ENCODE measurements around the gene FARS2. TPM values are rescaled to one million over a fixed set of nuclear protein-coding genes. Genes with fewer than 3 reads are reported as not detected.

The FARS2 gene
- total RNA-seq, 1 donor from 2014 or later, result 36.6 TPM

GRCh38 chr6:5427586-5427985 lies 166.3 kb downstream of the FARS2 start:
- DNase-seq, result no peak

GRCh38 chr6:5433324-5433723 lies 172.0 kb downstream of the FARS2 start:
- no peak for DNase-seq

- DNase-seq, result no peak
Measured at GRCh38 chr6:5435449-5435848, 174.1 kb downstream of the FARS2 start.

- no peak for DNase-seq
Measured at GRCh38 chr6:5438922-5439584, 177.7 kb downstream of the FARS2 start.

GRCh38 chr6:5439749-5440148 lies 178.4 kb downstream of the FARS2 start:
- DNase-seq, result no peak

GRCh38 chr6:5442319-5442718 lies 181.0 kb downstream of the FARS2 start:
- DNase-seq, result no peak

- no peak for DNase-seq
Measured at GRCh38 chr6:5442916-5443315, 181.6 kb downstream of the FARS2 start.

- no peak for DNase-seq
Measured at GRCh38 chr6:5443491-5443890, 182.2 kb downstream of the FARS2 start.

GRCh38 chr6:5446362-5447075 lies 185.2 kb downstream of the FARS2 start:
- DNase-seq, result no peak

- no peak for DNase-seq
Measured at GRCh38 chr6:5447921-5448320, 186.6 kb downstream of the FARS2 start.

- no peak for DNase-seq
Measured at GRCh38 chr6:5450073-5450472, 188.8 kb downstream of the FARS2 start.

GRCh38 chr6:5453546-5453945 lies 192.2 kb downstream of the FARS2 start:
- no peak for DNase-seq

- no peak for DNase-seq
Measured at GRCh38 chr6:5455142-5455541, 193.8 kb downstream of the FARS2 start.

GRCh38 chr6:5457041-5457440 lies 195.7 kb downstream of the FARS2 start:
- DNase-seq, result peak; percentile 61

GRCh38 chr6:5457983-5458683 lies 196.8 kb downstream of the FARS2 start:
- DNase-seq, result peak; percentile 29

- DNase-seq, result no peak
Measured at GRCh38 chr6:5459346-5459745, 198.0 kb downstream of the FARS2 start.

- DNase-seq, result no peak
Measured at GRCh38 chr6:5461365-5461764, 200.1 kb downstream of the FARS2 start.

GRCh38 chr6:5462856-5463255 lies 201.5 kb downstream of the FARS2 start:
- no peak for DNase-seq

- DNase-seq, result no peak
Measured at GRCh38 chr6:5463690-5464089, 202.4 kb downstream of the FARS2 start.

GRCh38 chr6:5464099-5464885 lies 203.0 kb downstream of the FARS2 start:
- DNase-seq, result no peak

GRCh38 chr6:5466281-5467136 lies 205.2 kb downstream of the FARS2 start:
- peak; percentile 67 for DNase-seq

GRCh38 chr6:5468586-5468985 lies 207.3 kb downstream of the FARS2 start:
- no peak for DNase-seq
